NB4 (cell line): ENCODE data around the gene ATG2B.

Source experiments
- DNase-seq: peaks from one replicate; pipeline ENCODE4 v3.0.0; 2010; ENCODE audit warnings: low read depth
- H3K4me3 ChIP-seq: one replicate; pipeline ENCODE4 v1.5.1; 2011; ENCODE audit warnings: mild to moderate bottlenecking, low read depth, low read length, moderate library complexity
- MYC ChIP-seq: IDR thresholded peaks from 2 replicates; pipeline ENCODE4 v1.6.1; 2011; ENCODE audit warnings: low read depth, low read length
- POLR2A ChIP-seq: IDR thresholded peaks from 2 replicates; pipeline ENCODE4 v1.6.1; 2011; ENCODE audit warnings: mild to moderate bottlenecking; ENCODE audit not compliant: insufficient read length; ENCODE audit errors: extremely low read depth
- TF ChIP-seq, protein P1 (sequence below): IDR thresholded peaks from 2 replicates; pipeline ENCODE4 v1.6.1; 2011; ENCODE audit warnings: low read depth, low read length
- TF ChIP-seq, protein P2 (sequence below): IDR thresholded peaks from one replicate; pipeline ENCODE4 v1.5.1; 2012; ENCODE audit warnings: low read depth, low read length

Gene ATG2B

DNA sequence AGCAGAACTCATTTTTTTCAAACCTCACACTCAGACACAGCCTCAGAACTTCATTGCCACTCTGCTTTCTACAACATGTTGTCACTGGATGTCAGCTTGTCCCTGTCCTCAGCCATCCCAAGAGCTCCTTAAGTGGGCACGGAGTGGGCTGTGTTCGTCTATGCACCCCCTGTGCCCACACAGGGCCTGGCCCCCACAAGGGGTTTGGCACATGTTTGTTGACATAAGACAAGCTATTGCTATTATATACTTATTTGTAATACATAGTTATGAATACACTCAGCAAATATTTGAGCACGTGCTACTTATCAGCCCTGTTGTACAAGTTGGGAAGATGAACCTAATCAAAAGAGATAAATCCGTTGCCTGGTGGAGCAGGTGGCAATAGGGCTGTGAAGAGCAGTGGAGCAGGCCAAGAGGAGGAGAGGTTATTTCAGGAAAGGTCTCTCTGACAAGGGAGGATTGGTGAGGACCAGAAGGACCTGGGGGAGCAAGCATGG is 111.4 kb downstream of the ATG2B start:
- no peak for DNase-seq
- H3K4me3 ChIP-seq: no peak overlapping the region
- TF ChIP-seq MYC (no peak), POLR2A (no peak)
- TF ChIP-seq, protein P1, sequence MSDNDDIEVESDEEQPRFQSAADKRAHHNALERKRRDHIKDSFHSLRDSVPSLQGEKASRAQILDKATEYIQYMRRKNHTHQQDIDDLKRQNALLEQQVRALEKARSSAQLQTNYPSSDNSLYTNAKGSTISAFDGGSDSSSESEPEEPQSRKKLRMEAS: no peak
- TF ChIP-seq, protein P2, sequence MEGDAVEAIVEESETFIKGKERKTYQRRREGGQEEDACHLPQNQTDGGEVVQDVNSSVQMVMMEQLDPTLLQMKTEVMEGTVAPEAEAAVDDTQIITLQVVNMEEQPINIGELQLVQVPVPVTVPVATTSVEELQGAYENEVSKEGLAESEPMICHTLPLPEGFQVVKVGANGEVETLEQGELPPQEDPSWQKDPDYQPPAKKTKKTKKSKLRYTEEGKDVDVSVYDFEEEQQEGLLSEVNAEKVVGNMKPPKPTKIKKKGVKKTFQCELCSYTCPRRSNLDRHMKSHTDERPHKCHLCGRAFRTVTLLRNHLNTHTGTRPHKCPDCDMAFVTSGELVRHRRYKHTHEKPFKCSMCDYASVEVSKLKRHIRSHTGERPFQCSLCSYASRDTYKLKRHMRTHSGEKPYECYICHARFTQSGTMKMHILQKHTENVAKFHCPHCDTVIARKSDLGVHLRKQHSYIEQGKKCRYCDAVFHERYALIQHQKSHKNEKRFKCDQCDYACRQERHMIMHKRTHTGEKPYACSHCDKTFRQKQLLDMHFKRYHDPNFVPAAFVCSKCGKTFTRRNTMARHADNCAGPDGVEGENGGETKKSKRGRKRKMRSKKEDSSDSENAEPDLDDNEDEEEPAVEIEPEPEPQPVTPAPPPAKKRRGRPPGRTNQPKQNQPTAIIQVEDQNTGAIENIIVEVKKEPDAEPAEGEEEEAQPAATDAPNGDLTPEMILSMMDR: no peak

DNA sequence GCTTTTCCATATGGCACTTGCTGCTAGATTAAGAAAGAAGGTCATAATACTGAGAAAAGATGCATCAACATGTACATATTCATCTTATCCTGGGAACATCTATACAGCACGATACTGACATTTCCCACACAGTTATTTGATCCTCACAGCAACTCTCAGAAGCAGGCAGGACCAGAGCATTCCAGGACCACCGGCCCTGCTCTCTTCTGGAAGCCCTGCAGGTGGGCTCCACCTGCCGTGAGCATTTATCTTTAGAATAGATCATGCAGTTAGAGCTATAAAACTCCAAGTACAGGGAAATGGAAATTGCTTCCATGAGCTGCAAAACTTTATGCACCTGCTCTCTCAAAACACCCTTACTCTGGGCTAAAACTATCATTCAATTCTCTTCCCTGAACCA is 112.7 kb downstream of the ATG2B start:
- TF ChIP-seq, protein P1: no peak
- TF ChIP-seq, protein P2: no peak
- TF ChIP-seq MYC (no peak), POLR2A (no peak)
- no peak overlapping the region for H3K4me3 ChIP-seq
- no peak for DNase-seq

DNA sequence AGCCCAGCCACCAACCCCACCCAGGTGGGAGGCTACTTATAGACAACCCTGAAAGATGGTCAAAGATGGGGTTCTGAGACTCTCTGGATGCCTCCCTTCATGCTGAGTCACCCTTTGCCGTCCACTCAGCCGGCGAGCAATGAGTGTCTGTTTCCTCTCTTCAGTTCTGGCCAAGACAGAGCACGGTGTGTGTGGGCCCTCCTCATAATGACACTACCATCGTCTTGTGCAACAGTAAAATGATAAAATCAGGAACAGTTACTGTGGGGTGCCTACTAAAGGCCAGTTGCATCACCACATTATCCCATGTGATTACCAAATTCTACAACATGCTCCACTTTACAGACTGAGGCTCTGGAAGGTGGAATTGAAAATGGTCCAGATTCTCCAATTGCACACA is 114.1 kb downstream of the ATG2B start:
- peak; percentile 94 for DNase-seq

DNA sequence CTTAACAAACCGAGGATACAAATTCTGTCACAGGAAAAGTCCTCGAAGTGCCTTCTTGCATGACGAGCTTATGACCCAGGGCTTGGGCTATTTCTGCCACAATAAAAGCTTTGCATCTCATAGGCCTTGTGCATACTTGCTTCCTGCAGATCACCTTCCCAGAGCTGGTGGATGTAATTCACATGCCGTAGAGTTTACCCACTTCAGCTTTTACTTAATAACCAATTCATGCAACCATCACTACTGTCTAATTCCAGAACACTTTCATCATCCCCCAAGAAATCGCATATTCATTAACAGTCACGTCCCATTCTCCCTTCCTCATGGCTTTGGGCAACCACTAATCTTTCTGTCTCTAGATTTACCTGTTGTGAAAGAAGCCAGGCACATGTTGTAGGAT is 116.1 kb downstream of the ATG2B start:
- H3K4me3 ChIP-seq: no peak overlapping the region
- DNase-seq: no peak
- TF ChIP-seq POLR2A: no peak
- TF ChIP-seq, protein P2: no peak
- no peak for TF ChIP-seq MYC

More for the DNA sequence above, 114.1 kb downstream of the ATG2B start:
- TF ChIP-seq, protein P2: no peak
- TF ChIP-seq, protein P1: peak; percentile 67
- TF ChIP-seq POLR2A (no peak), MYC (peak; percentile 76)
- no peak overlapping the region for H3K4me3 ChIP-seq

DNA sequence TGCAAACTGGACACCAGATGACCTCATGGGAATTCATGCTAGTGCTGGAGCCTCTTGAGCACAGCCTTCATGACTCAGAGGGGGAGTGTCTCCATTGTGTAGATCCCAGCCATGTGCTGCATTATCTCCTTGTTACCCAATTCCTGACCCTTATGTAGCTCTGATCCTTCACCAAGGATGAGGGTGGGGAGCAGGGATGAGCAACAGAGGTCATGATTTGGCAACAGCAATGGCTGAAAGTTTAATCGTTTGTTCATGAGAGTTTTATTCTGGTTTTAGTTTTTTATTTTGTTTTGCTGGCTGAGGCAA is 116.6 kb downstream of the ATG2B start:
- TF ChIP-seq POLR2A: no peak
- TF ChIP-seq MYC: 0 out of 2 replicates have a peak, but pooled peaks have one; percentile 14
- TF ChIP-seq, protein P1: peak; percentile 42; the same call in 1 of the 2 replicates
- TF ChIP-seq, protein P2: no peak
- no peak overlapping the region for H3K4me3 ChIP-seq
- DNase-seq: peak; percentile 68
